HG02973 (cell line): ENCODE results near the gene XYLT1.

ENCODE experiments used
- ATAC-seq: cut with Tn5 transposase; IDR thresholded peaks from one replicate; pipeline ENCODE4 v1.9.1; 2021; ENCODE audit warnings: moderate library complexity; ENCODE audit not compliant: unreplicated experiment

The XYLT1 gene

GRCh38 chr16:17295948-17296347 is 174.8 kb downstream of the XYLT1 start:
- no peak for ATAC-seq

- ATAC-seq = no peak
These were observed 175.9 kb downstream of the XYLT1 start for GRCh38 chr16:17294856-17295255.

- ATAC-seq = no peak
These were observed 176.8 kb downstream of the XYLT1 start for GRCh38 chr16:17293813-17294558.

- ATAC-seq = no peak
These were observed 179.5 kb downstream of the XYLT1 start for GRCh38 chr16:17291289-17291688.

- no peak for ATAC-seq
These were observed 180.8 kb downstream of the XYLT1 start for GRCh38 chr16:17289674-17290635.

GRCh38 chr16:17289050-17289449 is 181.7 kb downstream of the XYLT1 start:
- ATAC-seq = no peak

- no peak for ATAC-seq
These were observed 183.5 kb downstream of the XYLT1 start for GRCh38 chr16:17287166-17287800.

- ATAC-seq = no peak
These were observed 184.3 kb downstream of the XYLT1 start for GRCh38 chr16:17286443-17286842.

- ATAC-seq = no peak
These were observed 187.7 kb downstream of the XYLT1 start for GRCh38 chr16:17283016-17283415.

- no peak for ATAC-seq
These were observed 188.5 kb downstream of the XYLT1 start for GRCh38 chr16:17282247-17282646.

- ATAC-seq = no peak
These were observed 189.7 kb downstream of the XYLT1 start for GRCh38 chr16:17281052-17281451.

- no peak for ATAC-seq
These were observed 191.8 kb downstream of the XYLT1 start for GRCh38 chr16:17278988-17279387.

GRCh38 chr16:17277981-17278381 is 192.8 kb downstream of the XYLT1 start:
- ATAC-seq = no peak

GRCh38 chr16:17276610-17277009 is 194.2 kb downstream of the XYLT1 start:
- no peak for ATAC-seq

GRCh38 chr16:17276010-17276530 is 194.7 kb downstream of the XYLT1 start:
- no peak for ATAC-seq

- ATAC-seq = no peak
These were observed 195.4 kb downstream of the XYLT1 start for GRCh38 chr16:17275076-17276009.

- ATAC-seq = no peak
These were observed 197.6 kb downstream of the XYLT1 start for GRCh38 chr16:17273142-17273561.

- ATAC-seq = no peak
These were observed 198.0 kb downstream of the XYLT1 start for GRCh38 chr16:17272716-17273115.

- ATAC-seq = no peak
These were observed 199.1 kb downstream of the XYLT1 start for GRCh38 chr16:17271687-17272086.

GRCh38 chr16:17270683-17271109 is 200.1 kb downstream of the XYLT1 start:
- no peak for ATAC-seq
